Activated CD8-positive, alpha-beta T cell treated with anti-CD3 and anti-CD28 coated beads for 36 hours (primary cell): ENCODE measurements around the gene SOAT1. TPM values are rescaled to one million over a fixed set of nuclear protein-coding genes. Genes with fewer than 3 reads are reported as not detected.
"Not testable (repeated sequence)": the region's sequence is repeated elsewhere in the genome, so short reads cannot be mapped to it uniquely, and the experiment has no call there.

Experiments used
- ATAC-seq: fragments of 200-7000 bp; cut with Tn5 transposase; one replicate; pipeline ENCODE4 v1.10.0; 2021; ENCODE audit warnings: mild to moderate bottlenecking, moderate library complexity
- CTCF ChIA-PET: fragments of 350-600 bp; sonication (Branson Sonifier 250); formaldehyde crosslinking; loops from one replicate; lab custom pipeline; 2021; ENCODE audit warnings: antibody characterized with exemption; lab: Charles Lee
- POLR2A ChIA-PET: fragments of 350-600 bp; sonication (Branson Sonifier 250); formaldehyde crosslinking; loops from one replicate; lab custom pipeline; 2021; ENCODE audit warnings: antibody characterized with exemption; lab: Charles Lee
- DNase-seq: peaks from one replicate; pipeline ENCODE4 v3.0.0-alpha.2; 2020
- H3K27ac Mint-ChIP-seq: one replicate; pipeline ENCODE4 v1.8.0; 2021; ENCODE audit warnings: mild to moderate bottlenecking, mixed read lengths
- H3K27me3 Mint-ChIP-seq: one replicate; pipeline ENCODE4 v1.8.0; 2021; ENCODE audit warnings: mixed read lengths
- H3K36me3 Mint-ChIP-seq: one replicate; pipeline ENCODE4 v1.8.0; 2021; ENCODE audit warnings: low read depth, mixed read lengths
- H3K4me1 Mint-ChIP-seq: one replicate; pipeline ENCODE4 v1.8.0; 2021; ENCODE audit warnings: low read depth, mixed read lengths
- H3K4me3 Mint-ChIP-seq: one replicate; pipeline ENCODE4 v1.8.0; 2021; ENCODE audit warnings: mild to moderate bottlenecking, moderate library complexity, mixed read lengths
- H3K9me3 Mint-ChIP-seq: one replicate; pipeline ENCODE4 v1.8.0; 2021; ENCODE audit warnings: mixed read lengths
- intact Hi-C: fragments of 100-400 bp; cut with micrococcal nuclease; formaldehyde crosslinking; loops from one replicate; pipeline ENCODE4 v1.10.0; 2022
- total RNA-seq, 2 experiments: library from RNA; stranded (reverse); gene quantifications; one replicate each; pipeline ENCODE4 v1.2.3, GENCODE V29; 2021
- TF ChIP-seq, protein P1 (sequence below): fragments of 200-600 bp; IDR thresholded peaks from one replicate; pipeline ENCODE4 v1.8.0; 2022; ENCODE audit warnings: antibody characterized with exemption, mild to moderate bottlenecking

The SOAT1 gene
- total RNA-seq, 2 experiments from 2014 or later, result 58.0 to 58.7 TPM

DNA sequence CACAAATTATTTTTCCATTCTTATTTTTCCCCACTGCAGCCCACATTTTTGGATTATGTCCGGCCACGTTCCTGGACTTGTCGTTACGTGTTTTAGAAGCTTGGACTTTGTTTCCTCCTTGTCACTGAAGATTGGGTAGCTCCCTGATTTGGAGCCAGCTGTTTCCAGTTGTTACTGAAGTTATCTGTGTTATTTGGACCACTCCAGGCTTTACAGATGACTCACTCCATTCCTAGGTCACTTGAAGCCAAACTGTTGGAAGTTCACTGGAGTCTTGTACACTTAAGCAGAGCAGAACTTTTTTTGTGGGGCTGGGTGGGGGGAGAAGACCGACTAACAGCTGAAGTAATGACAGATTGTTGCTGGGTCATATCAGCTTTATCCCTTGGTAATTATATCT lies 59.9 kb downstream of the SOAT1 start:
- Mint-ChIP-seq H3K27me3 (no peaks in the 10 kb centered on the region), H3K4me3 (no peak overlapping the region), H3K9me3 (no peaks in the 10 kb centered on the region), H3K4me1 (peaks cover 7% of the 10 kb centered on the region), H3K27ac (no peak overlapping the region), H3K36me3 (peaks cover 27% of the 10 kb centered on the region)
- ATAC-seq (no peak), DNase-seq (no peak)
- POLR2A ChIA-PET, result interaction anchor here (1.3 kb wide), 1 partner anchor 12 kb away, joined by 3 read pairs; the partner anchor contains the start of gene AXDND1
- CTCF ChIA-PET, result no interaction called here
- intact Hi-C loops, result no loop called here
- TF ChIP-seq, protein P1, sequence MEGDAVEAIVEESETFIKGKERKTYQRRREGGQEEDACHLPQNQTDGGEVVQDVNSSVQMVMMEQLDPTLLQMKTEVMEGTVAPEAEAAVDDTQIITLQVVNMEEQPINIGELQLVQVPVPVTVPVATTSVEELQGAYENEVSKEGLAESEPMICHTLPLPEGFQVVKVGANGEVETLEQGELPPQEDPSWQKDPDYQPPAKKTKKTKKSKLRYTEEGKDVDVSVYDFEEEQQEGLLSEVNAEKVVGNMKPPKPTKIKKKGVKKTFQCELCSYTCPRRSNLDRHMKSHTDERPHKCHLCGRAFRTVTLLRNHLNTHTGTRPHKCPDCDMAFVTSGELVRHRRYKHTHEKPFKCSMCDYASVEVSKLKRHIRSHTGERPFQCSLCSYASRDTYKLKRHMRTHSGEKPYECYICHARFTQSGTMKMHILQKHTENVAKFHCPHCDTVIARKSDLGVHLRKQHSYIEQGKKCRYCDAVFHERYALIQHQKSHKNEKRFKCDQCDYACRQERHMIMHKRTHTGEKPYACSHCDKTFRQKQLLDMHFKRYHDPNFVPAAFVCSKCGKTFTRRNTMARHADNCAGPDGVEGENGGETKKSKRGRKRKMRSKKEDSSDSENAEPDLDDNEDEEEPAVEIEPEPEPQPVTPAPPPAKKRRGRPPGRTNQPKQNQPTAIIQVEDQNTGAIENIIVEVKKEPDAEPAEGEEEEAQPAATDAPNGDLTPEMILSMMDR, result no peak

DNA sequence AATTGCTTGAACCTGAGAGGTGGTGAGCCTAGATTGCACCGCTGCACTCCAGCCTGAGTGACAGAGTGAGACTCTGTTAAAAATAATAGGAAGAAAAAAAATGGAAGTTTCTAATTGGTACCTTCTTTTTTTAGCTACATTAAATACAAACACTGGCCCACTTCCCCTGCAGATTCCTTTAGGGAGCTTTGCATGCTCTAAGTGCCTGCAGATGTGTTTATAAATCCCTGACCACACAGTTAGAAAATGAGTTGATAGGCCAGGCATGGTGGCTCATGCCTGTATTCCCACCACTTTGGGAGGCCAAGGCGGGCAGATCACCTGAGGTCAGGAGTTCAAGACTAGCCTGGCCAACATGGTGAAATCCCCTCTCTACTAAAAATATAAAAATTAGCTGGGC lies 68.0 kb downstream of the SOAT1 start:
- intact Hi-C loops, H3K4me3 Mint-ChIP-seq, H3K4me1 Mint-ChIP-seq, H3K27me3 Mint-ChIP-seq, ATAC-seq, H3K27ac Mint-ChIP-seq, DNase-seq, H3K9me3 Mint-ChIP-seq, H3K36me3 Mint-ChIP-seq: not testable (repeated sequence)
- POLR2A ChIA-PET, result interaction anchor here (1.5 kb wide), 1 partner anchor 34 kb away, joined by 3 read pairs; no protein-coding TSS in a partner anchor
- CTCF ChIA-PET, result interaction anchor here (1.0 to 1.2 kb wide), 2 partner anchors 110 to 449 kb away, joined by 3 read pairs; no protein-coding TSS in a partner anchor

DNA sequence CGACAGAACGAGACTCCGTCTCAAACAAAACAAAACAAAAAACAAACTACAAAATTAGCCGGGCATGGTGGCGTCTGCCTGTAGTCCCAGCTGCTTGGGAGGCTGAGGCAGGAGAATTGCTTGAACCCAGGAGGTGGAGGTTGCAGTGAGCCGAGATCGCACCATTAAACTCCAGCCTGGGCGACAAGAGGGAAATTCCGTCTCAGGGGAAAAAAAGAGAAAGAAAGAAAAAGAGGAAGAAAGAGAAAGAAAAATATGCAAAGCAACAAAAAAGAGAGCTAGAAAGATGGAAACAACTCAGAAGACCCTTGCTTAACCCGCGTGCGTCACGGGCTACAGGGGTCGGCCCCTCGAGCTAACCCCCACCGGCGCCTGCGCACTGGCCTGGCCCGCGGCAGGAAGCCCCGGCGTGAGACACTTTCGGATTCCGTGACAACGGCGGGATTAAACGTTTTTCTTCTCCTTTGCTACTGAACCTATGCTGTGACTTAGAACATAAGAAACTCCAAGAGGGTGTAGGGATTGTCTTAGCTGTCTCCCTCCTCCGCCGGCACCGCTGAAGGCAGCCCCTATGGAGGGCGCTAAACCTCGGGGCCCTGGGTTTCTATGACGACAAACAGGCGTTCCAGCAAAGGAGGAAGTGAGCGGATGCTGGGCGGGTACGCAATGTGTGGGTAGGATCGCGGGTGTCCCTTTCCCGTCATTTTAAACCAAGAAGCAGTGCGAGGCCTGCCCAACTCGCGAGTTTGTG lies 71.9 kb downstream of the SOAT1 start, which contains the start of gene AXDND1:
TSS of gene AXDND1 (plus strand) at position 630 of the 751 bp plus-strand sequence. CDS start 539 bp downstream, outside the sequence.
- H3K4me1 Mint-ChIP-seq, result peaks cover 9% of the 10 kb centered on the region
- peak within 1 kb of the TSS; percentile 93 for H3K4me3 Mint-ChIP-seq
- intact Hi-C loops, result loop anchor here (5.0 kb wide), 2 partner anchors 68 to 238 kb away; no protein-coding TSS in a partner anchor
- no peaks in the 10 kb centered on the region for H3K9me3 Mint-ChIP-seq
- CTCF ChIA-PET, result interaction anchor here (1.1 to 8.4 kb wide), 3 partner anchors 71 to 286 kb away, joined by 4 to 70 read pairs (median 6); partner anchors contain the start of gene TOR3A
- H3K27me3 Mint-ChIP-seq, result no peaks in the 10 kb centered on the region
- H3K36me3 Mint-ChIP-seq, result no peaks in the 10 kb centered on the region
- peak; percentile 92 for DNase-seq
- H3K27ac Mint-ChIP-seq, result peak within 1 kb of the TSS; percentile 100
- POLR2A ChIA-PET, result interaction anchor here (0.6 to 1.2 kb wide), 5 partner anchors 9 to 285 kb away, joined by 3 to 5 read pairs (median 3); no protein-coding TSS in a partner anchor
- TF ChIP-seq, protein P1, result no peak
- peak; percentile 92 for ATAC-seq

DNA sequence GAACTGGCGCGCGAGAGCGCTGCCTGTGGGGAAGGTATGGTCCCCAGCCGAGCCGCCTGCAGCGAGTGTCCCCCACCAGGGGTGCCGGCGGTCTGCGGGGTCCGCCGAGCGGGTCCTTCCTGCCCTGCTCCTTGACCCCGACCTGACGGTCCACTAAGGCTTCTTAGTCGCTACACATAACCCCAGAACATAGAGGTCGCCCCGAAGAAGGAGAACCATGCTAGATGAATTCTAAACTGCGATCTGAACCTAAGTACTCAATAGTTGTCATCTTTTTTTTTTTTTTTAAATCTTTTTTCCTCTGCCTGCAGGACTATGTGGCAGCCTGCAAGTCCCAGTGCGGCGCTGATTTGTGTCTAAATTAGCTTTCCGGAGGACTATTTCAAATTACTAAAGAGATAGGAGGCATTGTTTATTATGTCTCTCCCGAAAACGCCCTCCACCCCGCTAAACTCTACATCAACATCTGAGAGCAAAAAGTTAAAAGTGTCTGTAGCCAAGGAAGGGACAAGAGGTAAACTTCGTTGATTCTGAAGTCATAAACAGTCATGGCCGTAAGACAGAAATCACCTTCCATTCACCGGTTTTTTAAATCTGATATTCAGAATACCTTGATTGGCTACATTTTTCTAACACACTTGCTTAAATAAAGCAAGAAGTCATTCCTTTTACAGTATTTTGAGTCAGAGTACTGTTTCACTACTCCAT lies 72.7 kb downstream of the SOAT1 start:
- POLR2A ChIA-PET, result interaction anchor here (0.6 to 1.2 kb wide), 4 partner anchors 12 to 285 kb away, joined by 3 read pairs; no protein-coding TSS in a partner anchor
- TF ChIP-seq, protein P1, result no peak
- Mint-ChIP-seq H3K9me3 (no peaks in the 10 kb centered on the region), H3K27me3 (no peaks in the 10 kb centered on the region), H3K4me1 (peaks cover 9% of the 10 kb centered on the region), H3K36me3 (no peaks in the 10 kb centered on the region), H3K27ac (peak overlapping the region; percentile 100), H3K4me3 (peak overlapping the region; percentile 93)
- intact Hi-C loops, result loop anchor here (5.0 kb wide), 2 partner anchors 69 to 239 kb away; no protein-coding TSS in a partner anchor
- CTCF ChIA-PET, result interaction anchor here (1.1 to 8.4 kb wide), 3 partner anchors 72 to 286 kb away, joined by 4 to 70 read pairs (median 6); partner anchors contain the start of gene TOR3A
- ATAC-seq, result no peak
- no peak for DNase-seq

DNA sequence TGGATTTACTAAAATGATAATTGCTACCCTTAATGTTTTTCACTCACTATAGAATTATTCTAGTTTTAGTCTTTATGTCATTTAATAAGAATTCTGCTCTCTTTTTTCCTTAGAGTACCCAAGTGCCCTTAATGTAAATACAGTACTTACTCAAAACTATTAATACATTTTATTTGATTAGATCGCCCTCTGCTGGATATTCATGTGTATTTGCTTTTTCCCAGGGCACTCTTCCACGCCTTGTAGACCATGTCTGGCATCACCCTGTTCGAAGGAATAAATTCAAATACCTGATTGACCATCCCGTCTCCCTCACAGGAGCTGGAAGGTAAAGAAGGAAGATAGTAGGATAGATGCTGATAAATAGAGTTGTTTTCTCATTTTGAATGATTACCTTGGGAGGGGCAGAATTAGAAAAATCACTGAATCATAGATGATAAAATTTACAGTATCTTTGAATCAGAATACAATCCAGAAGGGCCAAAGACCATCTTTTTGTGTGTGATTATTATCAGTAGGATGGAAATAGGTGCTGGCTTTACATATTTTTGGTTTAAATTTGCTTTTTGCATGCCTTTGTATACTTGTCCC lies 76.2 kb downstream of the SOAT1 start:
- no peaks in the 10 kb centered on the region for H3K27me3 Mint-ChIP-seq
- H3K4me1 Mint-ChIP-seq, result peaks cover 9% of the 10 kb centered on the region
- CTCF ChIA-PET, result interaction anchor here (0.6 to 8.4 kb wide), 16 partner anchors 12 to 365 kb away, joined by 3 to 70 read pairs (median 3); partner anchors contain the start of genes SOAT1 and TOR3A
- no peak overlapping the region for H3K4me3 Mint-ChIP-seq
- POLR2A ChIA-PET, result interaction anchor here (1.6 kb wide), 1 partner anchor 287 kb away, joined by 3 read pairs; no protein-coding TSS in a partner anchor
- no peak overlapping the region for H3K27ac Mint-ChIP-seq
- TF ChIP-seq, protein P1, result peak; percentile 87
- DNase-seq, result peak; percentile 33
- no peak for ATAC-seq
- intact Hi-C loops, result loop anchor here (1.0 to 5.0 kb wide), 4 partner anchors 73 to 291 kb away; no protein-coding TSS in a partner anchor
- H3K9me3 Mint-ChIP-seq, result no peaks in the 10 kb centered on the region
- H3K36me3 Mint-ChIP-seq, result no peaks in the 10 kb centered on the region
